AG20443 (cell line): ENCODE results near the gene OR2A42.
"Not testable (repeated sequence)": the region's sequence is repeated elsewhere in the genome, so short reads cannot be mapped to it uniquely, and the experiment has no call there.

Experiments used
- DNase-seq: peaks from one replicate; pipeline ENCODE4 v3.0.0; 2012; ENCODE audit warnings: low spot score, mixed read lengths

Gene OR2A42, protein sequence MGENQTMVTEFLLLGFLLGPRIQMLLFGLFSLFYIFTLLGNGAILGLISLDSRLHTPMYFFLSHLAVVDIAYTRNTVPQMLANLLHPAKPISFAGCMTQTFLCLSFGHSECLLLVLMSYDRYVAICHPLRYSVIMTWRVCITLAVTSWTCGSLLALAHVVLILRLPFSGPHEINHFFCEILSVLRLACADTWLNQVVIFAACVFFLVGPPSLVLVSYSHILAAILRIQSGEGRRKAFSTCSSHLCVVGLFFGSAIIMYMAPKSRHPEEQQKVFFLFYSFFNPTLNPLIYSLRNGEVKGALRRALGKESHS

DNA sequence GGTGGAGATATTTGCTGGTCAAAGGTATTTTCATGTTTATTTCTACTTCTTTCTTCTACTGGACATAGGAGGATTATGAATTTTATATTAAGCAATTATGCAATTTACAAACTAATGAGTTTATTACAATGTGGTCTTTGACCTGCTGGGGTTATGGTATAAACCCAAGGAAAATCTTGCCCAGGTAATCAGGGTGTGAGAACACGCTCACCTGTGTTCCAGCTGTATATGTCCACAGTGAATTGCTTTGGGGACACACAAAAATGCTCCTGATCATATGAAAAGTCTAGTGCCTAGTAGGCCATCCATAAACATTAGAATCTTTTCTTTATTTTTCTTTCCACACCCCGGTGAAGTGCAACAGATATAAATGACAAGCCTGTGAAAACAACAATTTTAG, at the start of gene OR2A42:
Gene OR2A42 (minus strand): TSS at position 241 of the 400 bp plus-strand sequence. CDS start 6,762 bp downstream, outside the sequence.
- DNase-seq = not testable (repeated sequence)

DNA sequence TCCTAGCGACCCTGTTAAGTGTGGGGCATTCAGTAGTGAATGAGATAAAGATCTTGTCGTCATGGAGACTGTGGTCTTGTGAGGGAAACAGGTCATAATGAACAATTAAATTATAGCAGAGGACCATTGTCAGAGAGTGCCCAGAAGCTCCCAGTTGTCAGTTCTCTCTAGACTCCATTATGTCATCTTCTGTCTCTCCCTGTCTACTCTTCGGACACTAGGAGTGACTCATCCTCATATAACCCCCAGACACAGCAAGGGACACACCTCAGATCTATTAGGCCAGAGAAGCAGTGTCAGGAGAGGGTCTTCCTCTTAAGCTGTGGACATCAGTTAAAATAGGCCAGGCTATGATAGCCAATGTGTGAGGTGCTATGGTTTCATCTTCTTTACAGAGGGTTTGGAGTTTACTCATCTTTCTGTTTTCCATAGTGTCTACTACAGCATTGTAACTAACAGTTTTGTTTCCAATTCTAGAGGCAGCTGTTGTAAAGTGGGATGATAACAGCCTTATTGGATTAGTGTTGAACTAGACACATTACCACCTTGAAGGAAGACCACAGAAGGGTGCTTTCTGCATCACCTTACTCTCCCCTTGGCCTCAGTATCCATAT, 47.9 kb upstream of the OR2A42 start:
- not testable (repeated sequence) for DNase-seq

DNA sequence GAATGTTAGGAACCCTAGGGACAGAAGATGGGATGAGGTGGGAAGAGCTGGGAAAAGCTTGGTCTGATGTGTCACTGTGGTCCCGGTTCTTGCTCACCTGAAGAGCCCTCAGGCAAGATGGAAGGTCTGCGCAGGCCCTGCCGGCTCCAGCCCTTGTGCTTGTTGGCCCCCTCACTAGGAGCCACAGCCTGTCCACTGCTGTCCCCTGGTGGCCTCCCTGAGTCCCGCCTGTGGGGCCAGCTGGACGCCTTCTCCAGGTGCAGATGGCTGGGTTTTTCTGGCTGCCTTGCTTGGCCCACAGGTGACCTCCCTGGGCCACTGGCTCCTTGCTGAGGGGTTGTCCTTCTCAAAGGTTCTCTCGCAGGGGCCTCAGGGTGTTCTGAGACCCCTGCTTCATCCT, 44.3 kb upstream of the OR2A42 start:
- DNase-seq = not testable (repeated sequence)

DNA sequence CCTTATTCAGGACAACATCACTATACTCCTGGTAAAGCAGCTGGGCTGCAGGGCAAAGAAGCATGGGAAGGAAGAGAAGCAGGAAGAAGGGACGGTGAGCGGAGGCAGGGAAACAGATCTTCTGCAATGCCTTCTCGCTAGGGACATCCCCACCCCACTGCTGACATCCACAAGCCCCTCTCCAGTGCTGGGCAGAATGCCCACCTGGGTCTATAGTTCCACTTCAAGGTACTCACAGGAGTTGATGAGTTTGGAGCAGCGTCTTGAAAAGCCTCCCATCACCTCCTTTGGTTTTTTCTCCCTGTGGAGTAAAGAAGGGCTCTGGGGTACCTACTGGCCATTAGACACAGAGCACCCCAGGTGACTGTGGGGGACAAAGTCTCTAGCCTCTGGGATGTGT, 43.1 kb upstream of the OR2A42 start:
- not testable (repeated sequence) for DNase-seq

DNA sequence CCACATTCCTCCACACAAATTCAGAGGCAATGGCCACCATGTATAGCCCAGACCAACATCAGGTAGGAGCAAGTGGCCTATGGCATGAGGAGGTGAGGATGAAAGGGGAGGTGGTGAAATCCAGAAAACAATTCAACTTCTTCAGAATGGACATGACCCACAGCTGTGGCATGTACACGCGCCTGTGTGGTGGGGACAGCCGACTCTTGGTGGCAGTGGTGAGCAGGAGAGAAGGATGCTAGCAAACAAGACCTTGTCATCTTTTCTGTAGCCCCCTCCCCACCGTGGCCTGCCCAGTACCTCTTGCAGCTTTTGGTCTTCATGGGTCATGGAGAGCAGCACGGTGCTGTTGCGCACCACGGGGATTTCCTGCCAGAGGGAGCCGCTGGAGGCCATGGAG, 42.6 kb upstream of the OR2A42 start:
- DNase-seq = not testable (repeated sequence)

DNA sequence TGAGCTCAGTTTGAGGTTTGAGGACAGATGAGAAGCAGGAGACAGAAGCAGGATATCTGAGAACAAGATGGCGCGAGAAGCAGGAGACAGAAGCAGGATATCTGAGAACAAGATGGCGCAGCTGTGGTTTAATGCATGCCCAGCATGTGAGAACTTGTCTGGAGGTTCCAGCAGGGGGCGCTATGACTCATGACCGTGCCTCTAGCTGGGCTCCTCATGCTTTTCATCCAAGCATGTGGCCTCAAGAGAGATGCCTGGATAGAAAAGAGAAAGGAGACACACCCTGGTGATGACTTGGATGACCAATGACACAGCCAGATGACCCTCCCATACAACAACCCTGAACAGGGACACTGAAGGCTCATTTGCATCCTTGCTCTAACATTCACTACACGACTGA, 40.6 kb upstream of the OR2A42 start:
- DNase-seq = not testable (repeated sequence)

DNA sequence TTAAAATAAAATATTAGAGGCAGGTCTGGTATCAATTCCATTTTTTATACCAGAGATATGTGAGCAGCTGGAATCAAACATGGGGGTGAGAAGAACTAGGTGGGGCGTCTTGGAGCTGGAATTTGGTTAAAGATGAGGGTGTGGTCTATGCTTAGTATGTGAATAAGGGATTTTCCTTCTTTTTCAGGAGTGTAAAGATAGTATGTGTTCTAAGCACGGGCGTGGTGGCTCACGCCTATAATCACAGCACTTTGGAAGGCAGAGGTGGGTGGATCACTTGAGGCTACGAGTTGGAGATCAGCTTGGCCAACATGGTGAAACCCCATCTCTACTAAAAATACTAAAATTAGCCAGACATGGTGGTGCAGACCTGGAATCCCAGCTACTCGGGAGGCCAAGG, 35.9 kb upstream of the OR2A42 start:
- DNase-seq = not testable (repeated sequence)

DNA sequence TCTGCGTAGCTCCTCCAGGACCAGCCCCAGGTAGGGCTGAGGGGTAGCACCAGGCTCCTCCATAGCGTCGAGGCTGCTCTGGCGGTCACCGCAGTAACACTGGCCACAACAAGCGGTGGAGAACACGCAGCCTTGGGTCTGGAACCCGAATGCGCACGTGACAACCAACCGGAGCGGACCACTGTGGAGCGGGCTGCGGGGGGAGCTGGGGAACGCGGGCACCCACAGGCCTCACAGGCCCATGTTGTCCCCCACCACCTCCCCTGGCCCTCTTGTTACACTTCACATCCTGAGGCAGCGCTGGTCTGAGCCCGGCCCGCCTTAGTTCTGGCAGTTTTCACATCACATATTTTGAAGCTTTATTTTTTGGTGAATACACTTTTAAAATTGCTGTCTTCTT, 29.8 kb upstream of the OR2A42 start, which contains the start of gene CTAGE8:
Gene CTAGE8 (minus strand): TSS at position 101 of the 400 bp plus-strand sequence. CDS start 38 bp downstream, at position 63.
- DNase-seq = not testable (repeated sequence)

DNA sequence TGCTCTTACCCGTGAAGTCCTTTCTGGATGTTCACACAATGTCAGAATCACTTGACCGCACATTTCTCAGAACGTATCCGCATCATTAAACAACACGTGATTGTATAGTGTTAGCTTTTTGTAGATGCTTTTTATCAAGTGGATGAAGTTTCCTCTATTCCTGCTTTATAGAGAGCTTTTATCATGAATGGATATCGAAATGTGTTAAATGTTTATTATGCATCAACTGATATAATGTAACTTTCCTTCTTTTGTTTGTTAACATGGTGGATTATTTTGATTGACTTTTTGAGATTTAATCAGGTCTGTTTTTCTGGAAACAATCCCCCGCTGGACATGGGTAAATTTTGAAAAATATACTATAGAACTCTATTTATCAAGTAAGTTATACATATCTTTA, 25.3 kb upstream of the OR2A42 start, which contains the start of gene OR2A7:
Gene OR2A7 (minus strand): TSS at position 101 of the 400 bp plus-strand sequence. CDS start 5,164 bp downstream, outside the sequence.
- DNase-seq = not testable (repeated sequence)

DNA sequence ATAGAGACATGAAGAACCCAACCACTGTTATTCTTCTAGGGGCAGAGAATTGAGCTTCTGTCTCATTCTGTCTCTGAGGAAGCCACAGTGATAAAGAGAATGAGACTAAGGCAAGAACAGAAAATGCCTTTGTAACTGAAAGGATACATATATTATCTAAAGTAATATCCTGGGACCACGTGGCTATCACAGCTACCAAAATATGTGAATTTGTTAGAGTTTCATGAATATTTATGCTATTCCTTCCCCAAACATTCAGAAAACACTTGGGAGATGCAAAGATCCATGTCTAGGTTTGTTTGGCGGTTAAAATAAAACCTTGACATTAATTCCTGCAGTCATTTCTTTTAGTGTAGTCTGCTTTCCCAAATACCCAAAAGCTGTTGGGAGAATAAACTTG, 22.7 kb upstream of the OR2A42 start:
- DNase-seq = not testable (repeated sequence)

DNA sequence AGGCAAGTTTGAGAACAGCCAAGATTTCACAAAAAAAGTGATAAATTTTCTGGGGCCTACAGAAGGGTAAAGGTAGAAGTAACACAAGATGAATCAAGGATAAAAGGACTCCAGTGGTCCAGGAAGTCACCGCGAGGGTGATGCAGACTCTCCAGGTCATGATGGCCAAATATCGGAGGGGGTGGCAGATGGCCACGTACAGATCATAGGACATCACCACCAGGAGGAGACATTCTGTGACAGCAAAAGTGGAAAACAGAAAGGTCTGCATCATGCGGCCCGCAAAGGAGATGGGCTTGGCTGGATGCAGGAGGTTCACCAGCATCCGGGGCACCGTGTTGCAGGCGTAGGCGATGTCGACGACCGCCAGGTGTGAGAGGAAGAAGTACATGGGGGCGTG, 19.7 kb upstream of the OR2A42 start:
- DNase-seq = not testable (repeated sequence)

DNA sequence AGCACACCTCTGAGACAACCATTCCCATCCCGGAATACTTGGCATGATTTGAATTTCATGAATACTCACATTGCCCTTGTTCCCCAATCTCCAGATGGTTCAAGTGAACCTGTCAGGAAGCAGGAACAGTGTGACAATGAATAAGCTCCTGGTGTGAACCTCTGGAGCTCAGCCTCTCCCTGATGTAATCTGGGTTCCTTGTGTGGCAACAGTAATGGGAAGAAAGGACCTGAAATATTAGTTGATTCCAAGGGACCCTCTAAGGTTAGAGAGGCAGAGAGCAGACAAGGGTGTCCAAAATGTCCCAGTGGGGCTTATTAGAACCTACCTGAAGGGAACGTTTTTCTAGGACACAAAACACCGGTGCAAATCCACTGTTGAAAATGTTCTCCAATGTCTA, 16.7 kb upstream of the OR2A42 start:
- DNase-seq = no peak

DNA sequence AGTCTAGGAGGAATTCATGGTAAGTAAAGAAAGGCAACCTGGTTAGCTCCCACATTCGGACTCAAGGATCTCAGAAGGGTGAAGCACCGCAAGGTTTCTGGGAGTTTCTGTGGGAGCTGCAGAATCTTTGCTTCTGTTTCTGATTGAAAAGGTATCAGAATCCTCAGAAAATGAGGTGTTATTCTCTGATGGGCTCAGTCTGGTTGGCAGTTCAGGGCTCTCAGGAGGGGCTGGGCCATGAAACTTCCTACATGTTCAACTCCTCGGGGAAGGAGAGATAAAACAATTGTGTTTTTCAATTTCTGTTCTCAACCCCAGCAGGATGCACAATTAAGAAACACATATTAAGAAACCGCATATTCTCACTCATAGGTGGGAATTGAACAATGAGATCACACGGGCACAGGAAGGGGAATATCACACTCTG, 16.1 kb upstream of the OR2A42 start:
- peak; percentile 7 for DNase-seq

DNA sequence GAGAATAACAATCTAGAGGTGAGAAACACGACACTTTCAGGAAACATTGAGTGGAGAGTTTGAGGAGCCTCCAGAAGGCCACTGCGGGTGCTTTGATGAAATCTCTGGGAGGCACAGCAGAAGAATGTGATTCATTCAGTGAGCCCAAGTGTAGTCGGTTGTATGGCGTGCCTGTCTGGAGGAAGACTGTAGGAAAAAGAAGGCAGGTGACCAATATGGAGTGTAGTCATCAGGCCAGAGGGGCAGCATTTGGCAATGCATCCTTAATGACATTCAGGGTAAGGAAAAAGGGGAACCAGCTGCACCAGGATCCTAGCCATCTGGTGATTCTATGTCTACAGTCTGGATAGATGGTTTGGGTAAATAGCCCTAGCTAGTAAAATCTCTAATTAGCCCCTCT, 12.9 kb upstream of the OR2A42 start:
- not testable (repeated sequence) for DNase-seq

DNA sequence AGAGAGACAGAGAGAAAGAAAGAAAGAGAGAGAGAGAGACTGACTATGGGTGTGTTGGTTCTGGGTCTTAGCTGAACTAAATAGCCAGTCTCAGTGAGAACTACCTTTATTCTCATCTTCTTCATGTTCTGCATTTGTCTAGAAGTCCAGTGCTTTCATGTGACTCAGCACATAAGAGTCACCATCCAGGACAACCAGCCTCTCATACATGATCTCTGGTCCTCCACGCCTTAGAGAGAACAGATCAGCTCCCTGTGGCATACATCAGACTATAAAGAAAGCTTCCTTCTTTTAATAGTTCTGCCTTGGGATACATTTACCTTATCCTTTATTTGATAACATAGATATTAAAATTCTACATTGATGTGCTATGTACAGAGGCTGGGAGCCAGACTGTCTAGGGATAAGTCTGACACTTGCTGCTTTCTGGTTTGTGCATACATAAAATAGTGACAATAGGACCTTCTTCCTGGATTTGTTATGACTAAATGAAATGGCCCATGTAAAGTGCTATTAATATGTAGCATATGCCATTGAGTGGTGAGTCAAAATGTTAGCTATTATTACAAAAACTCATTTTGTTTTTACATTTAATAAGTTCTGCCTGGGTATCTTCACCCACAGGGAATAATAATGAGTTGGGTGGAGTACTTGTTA, 8.4 kb upstream of the OR2A42 start:
- not testable (repeated sequence) for DNase-seq

DNA sequence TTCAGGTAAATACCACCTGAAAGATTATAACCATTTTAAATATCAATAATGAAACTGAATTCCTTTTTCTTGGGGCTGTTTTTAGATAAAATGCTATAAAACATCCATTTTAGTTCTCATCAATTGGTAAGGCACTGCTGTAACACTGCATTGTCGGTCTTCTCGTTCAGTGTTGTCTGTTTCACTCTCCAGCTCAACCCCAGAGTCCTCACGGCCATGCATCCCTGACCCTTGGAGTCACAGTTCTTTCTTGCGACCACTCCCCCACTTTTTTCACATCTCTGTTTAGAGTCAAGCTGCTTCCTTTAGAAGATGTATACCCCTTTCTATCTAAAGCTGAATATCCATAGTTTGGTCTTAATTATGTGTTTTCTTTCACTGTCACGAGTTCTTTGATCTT, 7.6 kb upstream of the OR2A42 start:
- DNase-seq = not testable (repeated sequence)

DNA sequence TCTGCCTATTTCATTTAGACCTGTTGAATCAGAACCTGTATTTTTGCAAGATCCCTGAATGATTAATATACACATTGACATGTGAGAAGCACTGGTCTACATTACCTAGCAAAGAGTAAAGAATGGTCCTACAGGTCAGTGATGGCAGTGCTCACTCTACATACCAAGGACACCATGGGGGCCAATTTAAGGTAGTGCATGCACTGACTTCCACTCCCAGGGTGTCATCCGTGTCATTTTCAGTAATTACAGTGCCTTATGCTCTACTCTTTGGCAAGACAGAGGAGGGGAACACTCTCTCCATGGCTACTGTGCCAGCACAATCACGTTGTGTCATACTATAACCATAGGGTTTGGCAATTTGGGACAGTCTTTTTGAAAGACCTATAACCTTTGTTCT, 6.0 kb upstream of the OR2A42 start:
- not testable (repeated sequence) for DNase-seq

DNA sequence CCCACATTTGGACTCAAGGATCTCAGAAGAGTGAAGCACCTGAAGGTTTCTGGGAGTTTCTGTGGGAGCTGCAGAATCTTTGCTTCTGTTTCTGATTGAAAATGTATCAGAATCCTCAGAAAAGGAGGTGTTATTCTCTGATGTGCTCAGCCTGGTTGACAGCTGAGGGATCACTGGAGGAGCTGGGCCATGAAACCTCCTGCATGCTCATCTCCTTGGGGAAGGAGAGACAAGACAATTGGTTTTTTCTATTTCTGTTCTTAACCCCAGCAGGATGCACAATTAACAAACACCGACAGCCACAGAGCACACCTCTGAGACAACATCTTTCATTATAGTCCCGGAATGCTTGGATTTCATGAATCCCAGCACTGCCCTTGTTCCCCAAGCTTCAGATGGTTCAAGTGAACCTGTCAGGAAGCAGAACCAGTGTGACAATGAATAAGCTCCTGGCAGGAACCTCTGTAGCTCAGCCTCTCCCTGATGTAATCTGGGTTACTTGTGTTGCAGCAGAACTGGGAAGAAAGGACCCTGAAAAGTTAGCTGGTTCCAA, 799 bp downstream of the OR2A42 start:
- not testable (repeated sequence) for DNase-seq

DNA sequence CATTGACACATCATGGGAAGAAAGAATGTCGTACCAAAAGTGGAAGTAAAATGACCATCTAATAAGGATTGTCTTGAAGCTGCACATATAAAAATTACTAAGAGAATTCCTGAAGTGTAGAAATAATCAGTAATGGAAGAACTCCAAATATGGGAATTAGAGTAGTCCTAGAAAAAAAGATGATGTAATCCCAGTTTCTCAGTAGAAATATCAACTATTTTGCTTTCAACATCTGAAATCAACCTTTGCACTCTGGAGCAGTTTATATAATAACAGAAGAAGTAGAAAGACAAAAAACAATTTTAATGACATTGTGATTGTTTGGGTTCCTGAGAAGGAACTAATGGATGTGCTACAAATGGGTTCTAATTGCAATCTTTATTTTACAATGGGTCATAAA, 6.4 kb downstream of the OR2A42 start:
- DNase-seq = not testable (repeated sequence)

DNA sequence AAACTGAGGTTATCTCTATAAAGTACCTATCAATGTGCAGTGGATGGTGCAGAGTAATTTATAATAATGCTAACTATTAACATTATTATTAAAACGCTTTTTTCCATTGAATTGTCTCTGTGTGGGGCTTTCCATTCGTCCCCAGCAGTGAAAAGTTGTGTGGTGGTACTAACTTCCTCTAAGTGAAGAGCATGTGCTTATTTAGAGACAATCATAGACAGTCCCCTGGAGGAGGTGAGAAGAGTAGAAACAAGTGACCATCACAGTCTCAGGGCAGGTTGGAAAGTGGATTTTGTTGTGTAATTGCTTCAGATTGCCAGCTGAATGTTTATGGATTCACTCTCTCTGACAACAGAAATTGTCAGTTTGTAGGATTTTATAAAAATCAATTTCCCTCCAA, 8.4 kb downstream of the OR2A42 start:
- DNase-seq = not testable (repeated sequence)

DNA sequence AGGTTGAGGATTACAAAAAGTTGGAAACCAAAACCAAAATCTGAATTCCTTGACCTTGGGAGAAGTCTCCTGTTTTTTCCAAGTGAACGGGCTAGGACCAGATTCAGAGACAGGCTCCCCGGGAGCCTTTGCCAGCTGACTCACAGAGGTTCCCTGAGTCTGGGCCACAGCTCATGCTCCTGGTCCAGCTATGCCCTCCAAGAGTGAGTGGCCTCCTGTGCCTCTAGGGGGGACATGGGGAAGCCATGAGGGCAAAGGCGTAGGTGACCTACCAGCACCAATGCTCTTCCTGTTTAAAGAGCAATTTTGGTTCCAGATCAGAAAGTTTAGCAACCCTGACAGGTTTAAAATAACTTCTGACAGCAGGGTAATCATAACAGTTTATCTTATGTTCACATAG, 10.6 kb downstream of the OR2A42 start:
- DNase-seq = not testable (repeated sequence)

DNA sequence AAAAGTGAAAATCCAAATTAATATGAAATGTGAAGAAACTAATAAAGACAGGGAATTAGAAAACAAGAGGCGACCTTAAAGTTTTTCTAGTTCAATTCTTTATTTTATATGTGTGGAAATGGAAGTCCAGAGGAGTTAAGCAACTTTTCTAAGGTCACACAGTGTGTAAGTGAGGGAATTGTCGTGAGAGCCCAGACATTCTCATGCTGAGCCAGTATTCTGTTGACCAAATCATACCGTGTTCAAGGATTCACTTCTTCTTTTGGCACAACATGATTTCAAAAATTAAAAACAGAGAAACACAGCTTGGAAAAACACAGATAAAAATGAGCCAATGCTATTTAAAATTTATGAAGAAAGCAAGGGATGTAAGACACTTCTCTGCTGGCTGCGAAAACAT, 12.5 kb downstream of the OR2A42 start:
- not testable (repeated sequence) for DNase-seq
